Karpas-422 (cell line): ENCODE data around the gene UGT1A1. TPM values are rescaled to one million over a fixed set of nuclear protein-coding genes. Genes with fewer than 3 reads are reported as not detected.
A peak's percentile ranks its signal among the peaks of the same experiment; 100 is the strongest.

Source experiments
- DNase-seq: peaks from one replicate; pipeline ENCODE4 v3.0.0-alpha.2; 2015
- H2AFZ ChIP-seq: fragments of 200-600 bp; sonication (generic); 2 replicates; pipeline ENCODE4 v1.6.1; 2014; ENCODE audit warnings: antibody characterized with exemption, low read length, mixed read lengths
- H3K27ac ChIP-seq: fragments of 200-600 bp; sonication (generic); 2 replicates; pipeline ENCODE4 v1.5.1; 2014; ENCODE audit warnings: mild to moderate bottlenecking, low read length, moderate library complexity
- H3K27me3 ChIP-seq: fragments of 200-600 bp; sonication (generic); 2 replicates; pipeline ENCODE4 v1.6.1; 2014; ENCODE audit warnings: low read length, mixed read lengths
- H3K36me3 ChIP-seq: fragments of 200-600 bp; sonication (generic); 2 replicates; pipeline ENCODE4 v1.6.1; 2014; ENCODE audit warnings: low read length, mixed read lengths; ENCODE audit not compliant: insufficient read depth
- H3K4me1 ChIP-seq: fragments of 200-600 bp; sonication (generic); 2 replicates; pipeline ENCODE4 v1.6.1; 2014; ENCODE audit warnings: mild to moderate bottlenecking, low read length, mixed read lengths
- H3K4me2 ChIP-seq: fragments of 200-600 bp; sonication (generic); 2 replicates; pipeline ENCODE4 v1.6.1; 2014; ENCODE audit warnings: low read length, low read depth, mild to moderate bottlenecking; ENCODE audit not compliant: poor library complexity, severe bottlenecking
- H3K4me3 ChIP-seq: fragments of 200-600 bp; sonication (generic); 2 replicates; pipeline ENCODE4 v1.5.1; 2014; ENCODE audit warnings: mild to moderate bottlenecking, antibody characterized with exemption, low read length, mixed read lengths
- H3K79me2 ChIP-seq: fragments of 200-600 bp; sonication (generic); 2 replicates; pipeline ENCODE4 v1.6.1; 2014; ENCODE audit warnings: mild to moderate bottlenecking, low read length, mixed read lengths
- H3K9ac ChIP-seq: fragments of 200-600 bp; sonication (generic); 2 replicates; pipeline ENCODE4 v1.6.0; 2014; ENCODE audit warnings: low read length
- H3K9me2 ChIP-seq: fragments of 200-600 bp; sonication (generic), shearing (Covaris generic); replicated peaks from 2 replicates; pipeline ENCODE4 v1.6.0; 2014; ENCODE audit warnings: mild to moderate bottlenecking, low read length, moderate library complexity; ENCODE audit not compliant: insufficient read depth
- H3K9me3 ChIP-seq: fragments of 300-700, 200-600 bp; sonication (generic); 2 replicates; pipeline ENCODE4 v1.6.1; 2014; ENCODE audit warnings: low read length, mixed read lengths
- H4K20me1 ChIP-seq: fragments of 200-600 bp; sonication (generic); 2 replicates; pipeline ENCODE4 v1.6.1; 2014; ENCODE audit warnings: mild to moderate bottlenecking, antibody characterized with exemption, low read length, low read depth; ENCODE audit not compliant: insufficient read depth
- total RNA-seq: library from RNA; depleted of rRNA; stranded (reverse); fragments of >200 nt; shearing (Covaris generic); gene quantifications from 2 replicates; pipeline ENCODE4 v1.2.3, GENCODE V29; 2014; ENCODE audit warnings: low replicate concordance; rRNA removed

UGT1A1 gene
- total RNA-seq: not detected in 2 replicates

GRCh38 chr2:233760043-233760442, at the start of gene UGT1A1:
TSS of gene UGT1A1 (plus strand) at chr2:233760270. CDS start at chr2:233760288, 18 bp downstream.
- Histone ChIP-seq H3K9me3 (no peaks in the 10 kb centered on the region; the same call in 1 of the 2 replicates), H3K79me2 (no peaks in the 10 kb centered on the region), H3K27ac (no peak within 1 kb of the TSS), H3K9me2 (no peaks in the 10 kb centered on the region), H3K36me3 (no peaks in the 10 kb centered on the region), H3K9ac (no peak within 1 kb of the TSS), H2AFZ (no peak within 1 kb of the TSS), H3K27me3 (peaks cover 2% of the 10 kb centered on the region; the same call in 1 of the 2 replicates), H4K20me1 (no peaks in the 10 kb centered on the region), H3K4me1 (no peaks in the 10 kb centered on the region; the same call in 1 of the 2 replicates), H3K4me3 (no peak within 1 kb of the TSS), H3K4me2 (no peak within 1 kb of the TSS)
- DNase-seq: no peak

- Histone ChIP-seq H2AFZ (no peak overlapping the region), H3K36me3 (no peaks in the 10 kb centered on the region), H4K20me1 (no peaks in the 10 kb centered on the region), H3K4me2 (no peak overlapping the region), H3K9ac (no peak overlapping the region), H3K79me2 (no peaks in the 10 kb centered on the region), H3K9me2 (no peaks in the 10 kb centered on the region), H3K9me3 (no peaks in the 10 kb centered on the region), H3K27ac (no peak overlapping the region), H3K4me1 (no peaks in the 10 kb centered on the region), H3K4me3 (no peak overlapping the region), H3K27me3 (no peaks in the 10 kb centered on the region)
- DNase-seq: peak; percentile 84
These were observed 48.6 kb upstream of the UGT1A1 start for GRCh38 chr2:233711312-233712008.

GRCh38 chr2:233712611-233713261, 47.3 kb upstream of the UGT1A1 start, which contains the start of gene UGT1A5:
TSS of gene UGT1A5 (plus strand) at chr2:233712907. CDS start at chr2:233712992, 85 bp downstream.
- Histone ChIP-seq H3K27ac (no peak within 1 kb of the TSS), H3K9me2 (no peaks in the 10 kb centered on the region), H3K9me3 (no peaks in the 10 kb centered on the region), H3K4me1 (no peaks in the 10 kb centered on the region), H3K79me2 (no peaks in the 10 kb centered on the region), H4K20me1 (no peaks in the 10 kb centered on the region), H3K4me3 (no peak within 1 kb of the TSS), H3K36me3 (no peaks in the 10 kb centered on the region), H2AFZ (no peak within 1 kb of the TSS), H3K27me3 (no peaks in the 10 kb centered on the region), H3K4me2 (no peak within 1 kb of the TSS), H3K9ac (no peak within 1 kb of the TSS)
- peak; percentile 21 for DNase-seq

GRCh38 chr2:233713262-233713615, 46.8 kb upstream of the UGT1A1 start:
- H2AFZ ChIP-seq: no peak overlapping the region
- H3K4me1 ChIP-seq: no peaks in the 10 kb centered on the region
- no peak overlapping the region for H3K4me3 ChIP-seq
- H3K4me2 ChIP-seq: no peak overlapping the region
- H3K79me2 ChIP-seq: no peaks in the 10 kb centered on the region
- H3K9me3 ChIP-seq: no peaks in the 10 kb centered on the region
- H3K27ac ChIP-seq: no peak overlapping the region
- H3K36me3 ChIP-seq: no peaks in the 10 kb centered on the region
- H3K9ac ChIP-seq: no peak overlapping the region
- DNase-seq: no peak
- H4K20me1 ChIP-seq: no peaks in the 10 kb centered on the region
- no peaks in the 10 kb centered on the region for H3K9me2 ChIP-seq
- H3K27me3 ChIP-seq: no peaks in the 10 kb centered on the region

GRCh38 chr2:233714121-233714520, 45.9 kb upstream of the UGT1A1 start:
- Histone ChIP-seq H4K20me1 (no peaks in the 10 kb centered on the region), H3K9me3 (no peaks in the 10 kb centered on the region), H3K36me3 (no peaks in the 10 kb centered on the region), H2AFZ (no peak overlapping the region), H3K79me2 (no peaks in the 10 kb centered on the region), H3K4me3 (no peak overlapping the region), H3K27me3 (no peaks in the 10 kb centered on the region), H3K4me2 (no peak overlapping the region), H3K27ac (no peak overlapping the region), H3K9me2 (no peaks in the 10 kb centered on the region), H3K4me1 (no peaks in the 10 kb centered on the region), H3K9ac (no peak overlapping the region)
- no peak for DNase-seq

GRCh38 chr2:233718552-233718951, 41.5 kb upstream of the UGT1A1 start, which contains the start of gene UGT1A4:
TSS of gene UGT1A4 (plus strand) at chr2:233718736. CDS start at chr2:233718821, 85 bp downstream.
- Histone ChIP-seq H4K20me1 (no peaks in the 10 kb centered on the region), H3K9me2 (no peaks in the 10 kb centered on the region), H3K27ac (no peak within 1 kb of the TSS), H3K79me2 (no peaks in the 10 kb centered on the region), H2AFZ (no peak within 1 kb of the TSS), H3K9ac (no peak within 1 kb of the TSS), H3K4me2 (no peak within 1 kb of the TSS), H3K9me3 (no peaks in the 10 kb centered on the region), H3K36me3 (no peaks in the 10 kb centered on the region), H3K4me3 (no peak within 1 kb of the TSS), H3K4me1 (no peaks in the 10 kb centered on the region), H3K27me3 (no peaks in the 10 kb centered on the region)
- DNase-seq: peak; percentile 6

- no peaks in the 10 kb centered on the region for H3K9me2 ChIP-seq
- H3K27ac ChIP-seq: no peak within 1 kb of the TSS
- H3K4me1 ChIP-seq: no peaks in the 10 kb centered on the region
- no peak within 1 kb of the TSS for H3K9ac ChIP-seq
- H3K27me3 ChIP-seq: no peaks in the 10 kb centered on the region
- no peaks in the 10 kb centered on the region for H4K20me1 ChIP-seq
- peak; percentile 14 for DNase-seq
- H3K9me3 ChIP-seq: no peaks in the 10 kb centered on the region
- no peaks in the 10 kb centered on the region for H3K36me3 ChIP-seq
- H3K79me2 ChIP-seq: no peaks in the 10 kb centered on the region
- H2AFZ ChIP-seq: no peak within 1 kb of the TSS
- no peak within 1 kb of the TSS for H3K4me3 ChIP-seq
- H3K4me2 ChIP-seq: no peak within 1 kb of the TSS
These were observed 31.3 kb upstream of the UGT1A1 start, which contains the start of gene UGT1A3 for GRCh38 chr2:233728723-233729301. TSS of gene UGT1A3 (plus strand) at chr2:233729042. CDS start at chr2:233729127, 85 bp downstream.
